GM21515 (cell line): ENCODE data around the gene LTV1.
"Not testable (repeated sequence)": the region's sequence is repeated elsewhere in the genome, so short reads cannot be mapped to it uniquely, and the experiment has no call there.

Experiments
- ATAC-seq: cut with Tn5 transposase; IDR thresholded peaks from one replicate; pipeline ENCODE4 v1.9.1; 2021; ENCODE audit not compliant: unreplicated experiment

Gene LTV1

GRCh38 chr6:143842461-143842901, 657 bp upstream of the LTV1 start:
- ATAC-seq, result no peak

- ATAC-seq, result peak; percentile 19
Measured at GRCh38 chr6:143843677-143843999, 500 bp downstream of the LTV1 start.

DNA sequence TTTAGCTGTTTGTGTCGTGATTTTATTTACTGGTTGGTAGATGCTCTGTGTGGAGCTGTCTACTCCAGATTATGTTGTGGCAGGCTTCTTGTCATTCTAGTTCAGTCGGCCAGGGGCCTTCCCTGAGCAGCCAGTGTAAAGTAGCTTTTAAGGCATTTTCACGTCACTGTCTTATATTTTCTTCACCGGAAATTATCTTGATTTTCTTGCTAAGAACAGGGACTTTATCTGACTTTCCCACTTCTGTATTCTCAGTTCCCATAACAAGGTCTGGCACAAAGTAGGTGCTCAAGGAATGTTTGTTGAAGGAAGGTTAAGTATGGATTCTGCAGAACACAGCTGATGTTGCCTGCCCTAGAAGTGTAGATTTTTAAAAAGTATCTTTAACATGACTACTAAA, 868 bp downstream of the LTV1 start:
- no peak for ATAC-seq

DNA sequence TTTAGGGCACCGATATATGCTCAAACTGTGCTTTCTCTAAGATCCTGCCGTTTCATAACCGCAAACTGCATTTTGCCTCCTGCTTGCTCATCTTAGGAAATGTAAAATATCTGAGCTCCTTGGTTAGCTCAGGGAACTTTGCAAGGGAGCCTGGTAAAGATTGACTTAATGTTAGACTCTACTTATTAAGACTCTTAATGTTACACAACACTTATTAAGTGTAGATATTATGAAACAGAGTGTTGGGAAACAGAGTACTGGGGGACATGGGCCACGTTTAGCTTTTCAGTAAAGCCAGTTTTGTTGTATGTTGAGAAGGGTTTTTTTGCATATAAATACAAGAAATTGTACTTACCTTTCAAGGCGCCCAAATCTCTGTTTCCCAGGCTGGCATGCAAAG, 1.9 kb downstream of the LTV1 start:
- no peak for ATAC-seq

GRCh38 chr6:143851706-143852105, 8.6 kb downstream of the LTV1 start:
- not testable (repeated sequence) for ATAC-seq

DNA sequence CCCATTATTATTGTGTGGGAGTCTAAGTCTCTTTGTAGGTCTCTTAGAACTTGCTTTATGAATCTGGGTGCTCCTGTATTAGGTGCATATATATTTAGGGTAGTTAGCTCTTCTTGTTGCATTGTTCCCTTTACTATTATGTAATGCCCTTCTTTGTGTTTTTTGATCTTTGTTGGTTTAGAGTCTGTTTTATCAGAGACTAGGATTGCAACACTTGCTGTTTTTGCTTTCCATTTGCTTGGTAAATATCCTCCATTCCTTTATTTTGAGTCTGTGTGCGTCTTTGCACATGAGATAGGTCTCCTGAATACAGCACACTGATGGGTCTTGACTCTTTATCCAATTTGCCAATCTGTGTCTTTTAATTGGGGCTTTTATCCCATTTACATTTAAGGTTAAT, 11.9 kb downstream of the LTV1 start:
- not testable (repeated sequence) for ATAC-seq

GRCh38 chr6:143856762-143857161, 13.6 kb downstream of the LTV1 start:
- ATAC-seq, result not testable (repeated sequence)

GRCh38 chr6:143857651-143858050, 14.5 kb downstream of the LTV1 start:
- no peak for ATAC-seq

DNA sequence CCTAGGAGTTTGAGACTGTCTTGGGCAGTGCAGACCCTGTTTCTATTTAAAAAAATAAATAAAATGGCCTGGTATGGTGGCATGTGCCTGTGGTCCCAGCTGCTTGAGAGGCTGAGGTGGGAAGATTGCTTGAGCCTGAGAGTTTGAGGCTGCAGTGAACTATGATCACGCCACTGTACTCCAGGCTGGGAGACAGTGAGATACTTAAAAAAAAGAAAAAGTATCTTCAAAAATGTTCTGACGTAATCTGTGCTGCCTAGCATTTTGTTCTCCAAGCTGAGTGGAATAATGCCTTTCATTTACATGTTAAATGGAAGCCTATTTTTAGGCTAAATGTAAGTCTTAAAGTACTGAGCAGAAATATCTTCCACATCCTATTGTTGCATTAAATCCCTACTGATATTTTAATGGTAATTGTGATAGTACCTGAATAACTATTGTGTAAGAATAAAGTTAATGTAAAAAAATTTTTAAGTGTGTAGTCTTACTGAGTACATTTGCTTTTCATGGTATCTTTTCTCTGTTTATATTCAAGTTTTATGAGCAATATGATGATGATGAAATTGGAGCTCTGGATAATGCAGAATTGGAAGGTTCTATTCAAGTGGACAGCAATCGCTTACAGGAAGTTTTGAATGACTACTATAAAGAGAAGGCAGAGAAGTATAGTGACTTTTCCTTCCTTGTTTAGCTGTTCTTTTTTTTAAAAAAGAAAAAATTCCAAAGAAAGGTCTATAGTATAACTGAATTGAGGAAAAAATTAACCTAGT, 16.9 kb downstream of the LTV1 start:
- no peak for ATAC-seq

DNA sequence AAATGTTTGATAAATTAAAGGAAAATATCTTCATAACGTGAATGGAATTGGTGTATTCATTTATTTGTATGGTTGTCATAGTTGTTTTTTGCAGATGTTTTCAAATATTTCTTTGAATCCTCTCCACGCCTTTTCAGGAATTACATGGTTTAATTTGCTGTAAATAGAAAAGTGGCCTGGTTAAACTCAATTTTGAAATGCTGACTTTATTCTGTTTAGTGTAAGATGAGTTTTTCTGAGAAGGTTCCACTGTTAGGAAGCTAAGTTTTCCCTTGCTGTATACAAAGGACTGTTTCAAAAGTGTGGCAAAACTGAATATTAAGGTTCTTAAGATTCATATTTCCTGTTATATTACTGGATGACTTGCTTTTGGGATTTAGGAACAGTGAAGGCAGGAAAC, 20.6 kb downstream of the LTV1 start:
- ATAC-seq, result no peak

- ATAC-seq, result no peak
Measured at GRCh38 chr6:143864234-143864633, 21.1 kb downstream of the LTV1 start, which contains the start of gene ZC2HC1B. TSS of gene ZC2HC1B (plus strand) at chr6:143864474. CDS start at chr6:143864540, 66 bp downstream.

- ATAC-seq, result no peak
Measured at GRCh38 chr6:143867236-143867635, 24.1 kb downstream of the LTV1 start.

- not testable (repeated sequence) for ATAC-seq
Measured at GRCh38 chr6:143868808-143869207, 25.7 kb downstream of the LTV1 start.

DNA sequence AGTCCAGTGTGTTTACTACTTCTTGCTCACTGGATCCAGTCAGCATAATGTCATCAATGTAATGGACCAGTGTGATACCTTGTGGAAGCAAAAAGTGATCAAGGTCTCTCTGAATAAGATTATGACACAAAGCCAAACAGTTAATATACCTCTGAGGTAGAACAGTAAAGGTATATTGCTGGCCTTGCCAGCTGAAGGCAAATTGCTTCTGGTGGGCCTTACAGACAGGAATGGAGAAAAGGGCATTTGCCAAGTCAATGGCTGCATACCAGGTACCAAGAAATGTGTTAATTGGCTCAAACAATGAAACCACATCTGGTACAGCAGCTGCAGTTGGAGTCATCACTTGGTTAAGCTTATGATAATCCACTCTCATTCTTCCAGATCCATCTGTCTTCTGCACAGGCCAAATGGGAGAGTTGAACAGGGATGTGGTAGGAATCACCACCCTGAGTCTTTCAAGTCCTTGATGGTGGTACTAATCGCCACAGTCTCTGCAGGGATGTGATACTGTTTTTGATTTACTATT, 28.1 kb downstream of the LTV1 start:
- not testable (repeated sequence) for ATAC-seq

GRCh38 chr6:143872201-143872600, 29.1 kb downstream of the LTV1 start:
- peak; percentile 85 for ATAC-seq

DNA sequence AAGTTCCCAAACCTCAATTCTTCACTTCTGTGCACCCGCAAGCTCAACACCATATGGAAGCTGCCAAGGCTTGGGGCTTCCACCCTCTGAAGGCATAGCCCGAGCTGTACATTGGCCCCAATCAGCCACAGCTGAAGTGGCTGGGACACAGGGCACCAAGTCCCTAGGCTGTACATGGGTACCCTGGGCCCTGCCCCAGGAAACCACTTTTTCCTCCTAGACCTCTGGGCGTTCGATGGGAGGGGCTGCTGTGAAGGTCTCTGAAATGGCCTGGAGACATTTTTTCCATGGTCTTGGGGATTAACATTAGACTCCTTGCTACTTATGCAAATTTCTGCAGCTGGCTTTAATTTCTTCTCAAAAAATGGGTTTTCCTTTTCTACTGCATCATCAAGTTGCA, 30.5 kb downstream of the LTV1 start:
- ATAC-seq, result not testable (repeated sequence)

DNA sequence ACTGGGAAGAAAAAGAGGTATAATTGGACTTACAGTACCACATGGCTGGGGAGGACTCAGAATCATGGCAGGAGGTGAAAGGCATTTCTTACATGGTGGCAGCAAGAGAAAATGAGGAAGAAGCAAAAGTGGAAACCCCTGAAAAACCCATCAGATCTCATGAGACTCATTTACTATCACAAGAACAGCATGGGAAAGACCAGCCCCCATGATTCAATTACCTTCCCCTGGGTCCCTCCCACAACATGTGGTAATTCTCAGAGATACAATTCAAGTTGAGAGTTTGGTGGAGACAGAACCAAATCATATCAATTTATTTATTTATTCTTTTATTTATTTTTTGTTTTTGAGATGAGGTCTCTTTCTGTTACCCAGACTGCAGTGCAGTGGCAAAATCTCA, 31.4 kb downstream of the LTV1 start:
- not testable (repeated sequence) for ATAC-seq

DNA sequence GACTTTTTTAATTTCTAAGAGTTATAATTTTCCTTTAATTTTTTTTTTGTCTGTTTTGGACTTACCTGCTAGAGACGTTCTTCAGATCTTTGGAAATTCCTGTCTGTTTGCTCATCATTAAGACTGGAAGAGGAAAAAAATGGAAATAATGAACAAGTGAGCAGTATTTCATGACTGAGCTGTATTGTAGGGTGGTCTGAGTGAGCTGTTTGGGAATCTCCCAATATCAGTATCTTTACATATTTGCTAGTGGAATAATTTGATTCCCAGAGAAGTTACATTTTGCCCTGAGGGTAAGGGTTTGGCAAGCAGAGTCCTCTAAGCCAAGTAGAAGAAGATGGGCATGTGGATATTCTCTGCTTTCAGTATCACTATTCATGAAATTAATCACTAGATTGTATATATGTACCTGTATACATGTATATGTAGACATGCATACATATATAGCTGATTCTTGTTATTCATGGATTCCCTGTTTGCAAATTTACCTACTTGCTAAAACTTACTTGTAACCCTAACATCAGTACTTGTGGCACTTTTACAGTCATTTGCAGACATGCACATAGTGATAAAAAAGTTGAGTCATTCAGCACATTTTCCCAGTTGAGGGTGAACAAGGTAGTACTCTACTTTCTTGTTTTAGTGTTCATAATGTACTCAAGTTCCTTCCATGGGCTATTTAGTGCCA, 34.6 kb downstream of the LTV1 start:
- no peak for ATAC-seq

- ATAC-seq, result no peak
Measured at GRCh38 chr6:143878272-143878760, 35.2 kb downstream of the LTV1 start.

DNA sequence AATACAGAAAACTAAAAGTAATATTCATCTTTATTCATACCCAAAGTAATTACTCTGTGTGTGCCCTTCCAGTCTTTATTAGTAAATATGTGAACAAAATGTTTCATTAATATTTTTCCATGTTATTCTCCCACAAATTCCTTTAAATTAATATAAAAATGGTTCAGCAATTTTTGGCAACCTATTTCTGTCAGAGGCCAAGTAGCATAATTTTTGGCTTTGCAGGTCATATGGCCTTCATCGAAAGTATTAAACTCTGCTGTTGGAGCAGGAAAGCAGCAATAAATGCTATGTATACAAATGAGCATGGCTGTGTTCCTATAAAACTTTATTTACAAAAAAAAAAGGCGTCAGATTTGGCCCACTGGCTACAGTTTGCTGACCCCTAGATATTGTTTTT, 37.3 kb downstream of the LTV1 start:
- ATAC-seq, result no peak

GRCh38 chr6:143882401-143882930, 39.3 kb downstream of the LTV1 start:
- ATAC-seq, result no peak
